GM12892 (cell line): ENCODE measurements around the gene ABCC12.

Experiments
- POLR2A ChIP-seq: IDR thresholded peaks from 2 replicates; pipeline ENCODE4 v1.6.1; 2011; ENCODE audit warnings: low read depth, low read length, control low read depth
- TAF1 ChIP-seq: IDR thresholded peaks from 2 replicates; pipeline ENCODE4 v1.6.1; 2011; ENCODE audit warnings: low read depth, mild to moderate bottlenecking, control low read depth, low read length, borderline replicate concordance

GRCh38 chr16:48164907-48165715 lies 9.3 kb upstream of the ABCC12 start:
- TF ChIP-seq POLR2A (no peak), TAF1 (no peak)
